Measurements from ENCODE around the gene CSTF1.

GRCh38 chr20:56385130-56385529 lies 7.3 kb upstream of the CSTF1 start:
- TF ChIP-seq L3MBTL2 (conservative IDR thresholded peaks at IDR 0.05): no peak
- TF ChIP-seq NFRKB (IDR thresholded peaks at IDR 0.05): no peak
- TF ChIP-seq FOXM1 (IDR thresholded peaks at IDR 0.05; ENCODE audit: borderline replicate concordance): no peak

All from HEK293T (cell line).